ENCODE measurements around the gene EHD3.

The EHD3 gene

GRCh38 chr2:31296641-31297287 is 62.8 kb downstream of the EHD3 start:
- TF ChIP-seq TCF12 (IDR thresholded peaks at IDR 0.05; ENCODE audit: low read depth), result no peak
- TF ChIP-seq RAD21 (IDR thresholded peaks at IDR 0.05; ENCODE audit: low read depth), result no peak
- TF ChIP-seq TAF1 (IDR thresholded peaks at IDR 0.05; ENCODE audit: low read depth), result no peak
- TF ChIP-seq CREB1 (IDR thresholded peaks at IDR 0.05; ENCODE audit: low read depth), result no peak
- TF ChIP-seq YY1 (IDR thresholded peaks at IDR 0.05; ENCODE audit: low read depth), result no peak
- no peak for TF ChIP-seq FOXM1 (IDR thresholded peaks at IDR 0.05; ENCODE audit: borderline replicate concordance, low read depth)
- no peak for TF ChIP-seq USF1 (IDR thresholded peaks at IDR 0.05)
- no peak for TF ChIP-seq EGR1 (IDR thresholded peaks at IDR 0.05)
- no peak for TF ChIP-seq TEAD4 (IDR thresholded peaks at IDR 0.05)
- TF ChIP-seq NFIC (IDR thresholded peaks at IDR 0.05), result no peak
- TF ChIP-seq EP300 (IDR thresholded peaks at IDR 0.05; ENCODE audit: borderline replicate concordance), result no peak
- TF ChIP-seq MAX (IDR thresholded peaks at IDR 0.05), result no peak
- no peak for TF ChIP-seq REST (IDR thresholded peaks at IDR 0.05; ENCODE audit: low read depth)
- no peak for TF ChIP-seq ZBTB7A (IDR thresholded peaks at IDR 0.05; ENCODE audit: low read depth)
- TF ChIP-seq CEBPB (IDR thresholded peaks at IDR 0.05), result no peak

GRCh38 chr2:31297751-31298150 is 63.8 kb downstream of the EHD3 start:
- TF ChIP-seq CEBPB (IDR thresholded peaks at IDR 0.05) (no peak), ZBTB7A (IDR thresholded peaks at IDR 0.05; ENCODE audit: low read depth) (no peak), USF1 (IDR thresholded peaks at IDR 0.05) (no peak), CREB1 (IDR thresholded peaks at IDR 0.05; ENCODE audit: low read depth) (no peak), MAX (IDR thresholded peaks at IDR 0.05) (no peak), NFIC (IDR thresholded peaks at IDR 0.05) (no peak), REST (IDR thresholded peaks at IDR 0.05; ENCODE audit: low read depth) (no peak), TEAD4 (IDR thresholded peaks at IDR 0.05) (no peak), YY1 (IDR thresholded peaks at IDR 0.05; ENCODE audit: low read depth) (no peak), TCF12 (IDR thresholded peaks at IDR 0.05; ENCODE audit: low read depth) (no peak), EP300 (IDR thresholded peaks at IDR 0.05; ENCODE audit: borderline replicate concordance) (no peak), RAD21 (IDR thresholded peaks at IDR 0.05; ENCODE audit: low read depth) (no peak), TAF1 (IDR thresholded peaks at IDR 0.05; ENCODE audit: low read depth) (no peak), FOXM1 (IDR thresholded peaks at IDR 0.05; ENCODE audit: borderline replicate concordance, low read depth) (no peak), EGR1 (IDR thresholded peaks at IDR 0.05) (no peak)

GRCh38 chr2:31299547-31299946 is 65.6 kb downstream of the EHD3 start:
- TF ChIP-seq TEAD4 (IDR thresholded peaks at IDR 0.05), result no peak
- TF ChIP-seq YY1 (IDR thresholded peaks at IDR 0.05; ENCODE audit: low read depth), result no peak
- TF ChIP-seq CREB1 (IDR thresholded peaks at IDR 0.05; ENCODE audit: low read depth), result no peak

- no peak for TF ChIP-seq RAD21 (IDR thresholded peaks at IDR 0.05; ENCODE audit: low read depth)
- TF ChIP-seq CEBPB (IDR thresholded peaks at IDR 0.05), result no peak
- no peak for TF ChIP-seq CREB1 (IDR thresholded peaks at IDR 0.05; ENCODE audit: low read depth)
- no peak for TF ChIP-seq TAF1 (IDR thresholded peaks at IDR 0.05; ENCODE audit: low read depth)
- TF ChIP-seq TEAD4 (IDR thresholded peaks at IDR 0.05), result no peak
- TF ChIP-seq ZBTB7A (IDR thresholded peaks at IDR 0.05; ENCODE audit: low read depth), result no peak
- no peak for TF ChIP-seq EP300 (IDR thresholded peaks at IDR 0.05; ENCODE audit: borderline replicate concordance)
- no peak for TF ChIP-seq EGR1 (IDR thresholded peaks at IDR 0.05)
- no peak for TF ChIP-seq NFIC (IDR thresholded peaks at IDR 0.05)
- no peak for TF ChIP-seq MAX (IDR thresholded peaks at IDR 0.05)
- no peak for TF ChIP-seq REST (IDR thresholded peaks at IDR 0.05; ENCODE audit: low read depth)
These were observed 66.4 kb downstream of the EHD3 start for GRCh38 chr2:31300309-31300708.
